ENCODE data around the gene TTLL10.

Gene TTLL10

DNA sequence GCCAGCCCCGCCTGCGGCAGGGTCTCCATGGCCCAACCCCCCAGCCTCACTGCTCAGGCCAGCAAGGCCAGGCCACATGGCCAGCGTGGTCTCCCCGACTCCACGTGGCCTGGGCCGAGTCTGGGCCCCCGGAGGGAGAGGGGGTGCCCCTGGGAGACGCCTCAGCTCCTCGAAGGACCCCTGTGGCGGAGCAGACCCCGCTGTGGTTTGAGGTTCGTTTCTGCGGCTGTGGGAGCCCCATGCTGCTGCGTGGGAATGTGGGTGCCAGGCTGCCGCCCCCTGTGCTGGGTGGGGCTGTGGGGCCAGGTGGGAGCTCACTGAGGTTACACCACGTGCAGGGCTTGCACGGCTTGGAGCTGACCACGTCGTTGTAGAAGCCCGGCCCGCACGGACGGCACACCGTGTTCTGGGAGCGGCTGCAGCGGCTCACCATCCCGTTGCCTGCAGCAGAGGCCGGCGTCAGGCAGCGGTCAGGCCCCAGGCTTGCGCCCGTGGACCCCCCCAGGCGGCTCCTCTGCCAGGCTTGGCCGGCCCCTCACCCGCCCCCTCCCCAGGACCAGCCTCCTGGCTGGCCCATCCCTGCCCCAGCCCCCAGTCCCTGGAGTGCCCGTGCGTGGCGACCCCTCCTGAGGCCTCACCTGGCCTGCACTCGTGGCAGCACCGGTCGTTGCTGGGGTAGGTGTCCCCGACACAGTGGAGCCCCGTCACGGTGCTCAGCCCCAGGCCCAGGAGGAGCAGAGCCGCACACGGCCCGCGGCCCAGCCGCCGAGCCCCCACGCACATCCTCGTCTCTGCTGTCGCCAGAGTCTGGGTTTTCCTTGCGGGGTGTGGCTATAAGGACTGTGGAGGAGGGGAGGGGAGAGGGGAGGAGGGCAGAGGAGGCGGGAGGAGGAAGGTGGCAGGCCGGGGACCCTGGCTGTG lies 39.9 kb downstream of the TTLL10 start, which contains the start of gene TNFRSF4:
TSS of gene TNFRSF4 (minus strand) at position 809 of the 921 bp plus-strand sequence. CDS start at position 783, 26 bp downstream.
- Histone ChIP-seq H3K9ac (ENCODE audit: low read length in 2 of 2) (no peak within 1 kb of the TSS), H3K27me3 (ENCODE audit: control insufficient read depth in 1 of 2, insufficient read depth in 2 of 2, low read length in 2 of 2) (no peaks in the 10 kb centered on the region), H3K36me3 (ENCODE audit: control insufficient read depth in 2 of 2, insufficient read depth in 2 of 2, low read length in 2 of 2) (peaks cover 0 to 12% of the 10 kb centered on the region in 2 donors), H3K27ac (ENCODE audit: low read length) (no peak within 1 kb of the TSS), H3K4me1 (ENCODE audit: control insufficient read depth, insufficient read depth, low read length) (peaks cover 6% of the 10 kb centered on the region), H3K4me3 (ENCODE audit: low read length in 2 of 2) (no peak within 1 kb of the TSS), H3K9me3 (ENCODE audit: control insufficient read depth in 2 of 2, low read length in 2 of 2) (no peaks in the 10 kb centered on the region)

DNA sequence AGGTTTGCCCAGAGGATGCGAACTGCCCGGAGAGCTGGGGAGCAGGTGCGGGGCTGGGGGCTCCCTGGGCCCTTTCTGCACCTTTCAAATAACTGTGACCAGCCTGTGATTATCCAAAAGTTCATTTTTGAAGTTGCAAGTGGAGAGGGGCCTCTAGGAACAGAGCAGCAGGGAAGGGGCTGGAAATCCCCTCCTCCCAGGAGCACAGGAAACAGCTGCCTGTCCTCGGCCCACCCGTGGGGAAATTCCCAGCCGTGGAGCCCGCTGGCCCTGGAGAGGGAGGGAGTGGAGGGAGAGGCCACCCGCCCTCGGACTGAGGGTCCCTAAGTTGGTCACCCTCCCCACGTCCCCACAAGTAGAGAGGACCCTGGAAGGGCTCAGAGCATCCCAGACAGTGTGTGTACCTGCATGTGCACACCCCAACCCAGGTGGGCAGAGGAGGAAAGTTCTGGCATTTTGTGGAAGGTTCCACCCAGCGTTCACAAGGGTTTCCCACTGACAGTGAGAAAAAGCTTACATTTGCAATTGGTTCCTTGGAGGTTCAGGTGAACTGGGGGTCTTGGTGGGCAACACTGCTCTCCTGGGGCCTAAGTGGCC lies 41.5 kb downstream of the TTLL10 start:
- Histone ChIP-seq H3K9ac (ENCODE audit: low read length in 2 of 2) (no peak overlapping the region), H3K27ac (ENCODE audit: low read length) (no peak overlapping the region), H3K9me3 (ENCODE audit: control insufficient read depth in 2 of 2, low read length in 2 of 2) (no peaks in the 10 kb centered on the region), H3K4me3 (ENCODE audit: low read length in 2 of 2) (no peak overlapping the region), H3K36me3 (ENCODE audit: control insufficient read depth in 2 of 2, insufficient read depth in 2 of 2, low read length in 2 of 2) (peaks cover 0 to 15% of the 10 kb centered on the region in 2 donors), H3K4me1 (ENCODE audit: control insufficient read depth, insufficient read depth, low read length) (peaks cover 6% of the 10 kb centered on the region), H3K27me3 (ENCODE audit: control insufficient read depth in 1 of 2, insufficient read depth in 2 of 2, low read length in 2 of 2) (no peaks in the 10 kb centered on the region)

DNA sequence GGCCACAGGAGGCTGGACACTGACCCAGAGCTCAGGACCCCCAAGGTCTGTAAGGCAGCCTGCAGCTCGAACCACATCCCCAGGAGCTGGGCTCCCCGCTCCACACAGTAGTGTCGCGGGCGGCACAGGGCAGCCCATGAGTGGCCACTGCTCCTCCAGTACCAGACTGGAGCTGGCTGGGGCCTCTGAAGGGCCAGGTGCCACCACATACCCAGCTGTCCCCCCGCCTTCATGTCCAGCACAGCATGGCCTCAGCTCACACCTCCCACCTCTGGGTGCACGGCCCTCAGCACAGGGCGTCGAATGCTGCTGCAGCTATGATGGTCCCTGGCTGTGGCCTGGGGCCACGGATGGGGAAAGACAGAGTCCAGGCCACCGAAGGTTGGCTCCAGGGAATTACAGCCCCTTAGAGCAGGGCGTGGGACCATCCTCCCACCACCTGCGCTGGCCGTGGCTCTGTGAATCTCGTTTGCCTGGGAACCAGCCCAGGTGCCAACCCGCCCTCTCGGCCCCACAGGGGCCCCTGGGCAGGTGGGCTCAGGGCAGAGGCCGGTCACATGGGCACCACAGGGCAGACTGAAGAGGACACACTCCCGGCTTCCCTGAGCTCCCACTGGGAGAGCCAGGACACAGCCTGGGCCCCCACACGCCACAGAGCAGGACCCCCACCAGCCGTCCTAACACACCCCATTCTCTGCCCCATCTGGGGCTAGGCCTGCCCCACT lies 42.4 kb downstream of the TTLL10 start:
- H3K4me1 ChIP-seq (ENCODE audit: control insufficient read depth, insufficient read depth, low read length): peaks cover 6% of the 10 kb centered on the region
- H3K27me3 ChIP-seq (ENCODE audit: control insufficient read depth in 1 of 2, insufficient read depth in 2 of 2, low read length in 2 of 2): no peaks in the 10 kb centered on the region
- H3K9ac ChIP-seq (ENCODE audit: low read length in 2 of 2): no peak overlapping the region
- no peak overlapping the region for H3K4me3 ChIP-seq (ENCODE audit: low read length in 2 of 2)
- H3K27ac ChIP-seq (ENCODE audit: low read length): no peak overlapping the region
- H3K9me3 ChIP-seq (ENCODE audit: control insufficient read depth in 2 of 2, low read length in 2 of 2): no peaks in the 10 kb centered on the region
- peaks cover 8 to 16% of the 10 kb centered on the region in 2 donors for H3K36me3 ChIP-seq (ENCODE audit: control insufficient read depth in 2 of 2, insufficient read depth in 2 of 2, low read length in 2 of 2)

DNA sequence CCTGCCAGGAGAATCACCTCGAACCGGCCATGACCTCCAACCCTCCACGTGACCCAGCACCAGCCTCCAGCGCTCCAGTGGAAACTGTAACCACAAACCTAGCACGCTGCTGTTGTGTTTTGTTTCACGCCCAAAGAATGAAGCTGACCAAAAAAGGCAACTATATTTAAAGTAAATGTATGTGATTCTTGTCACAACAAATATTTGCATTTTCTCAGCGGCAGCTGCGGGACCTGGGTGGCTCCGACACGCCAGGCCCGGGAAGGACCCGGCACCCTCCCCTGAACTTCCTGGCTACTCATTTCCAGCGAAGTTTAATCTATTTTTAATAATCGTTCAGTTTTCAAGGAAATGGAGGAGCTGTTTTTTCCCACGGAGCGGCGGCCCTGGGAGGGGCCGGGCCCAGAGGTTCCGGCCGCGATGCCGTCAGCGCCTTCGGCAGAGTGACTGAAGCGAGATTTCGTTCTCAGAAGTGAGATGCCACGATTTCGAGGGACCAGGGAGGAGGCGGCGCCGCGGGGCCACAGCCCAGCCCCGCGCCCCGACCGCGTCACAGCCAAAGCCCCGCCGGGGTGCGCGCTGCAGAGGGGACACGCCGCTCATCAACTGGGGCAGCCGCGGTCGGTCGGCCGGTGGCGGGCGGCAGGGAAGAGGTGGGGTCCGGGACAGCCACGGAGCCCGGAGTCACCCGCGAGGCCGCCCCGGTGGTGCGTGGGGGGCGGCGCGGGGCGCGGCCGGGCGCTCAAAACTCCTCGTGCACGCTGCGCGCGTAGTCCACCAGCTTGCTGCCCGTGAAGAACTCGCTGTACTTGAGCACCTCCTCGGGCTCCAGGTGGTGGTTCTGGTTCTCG lies 43.3 kb downstream of the TTLL10 start:
- Histone ChIP-seq H3K27me3 (ENCODE audit: control insufficient read depth in 1 of 2, insufficient read depth in 2 of 2, low read length in 2 of 2) (no peaks in the 10 kb centered on the region), H3K9me3 (ENCODE audit: control insufficient read depth in 2 of 2, low read length in 2 of 2) (no peaks in the 10 kb centered on the region), H3K4me1 (ENCODE audit: control insufficient read depth, insufficient read depth, low read length) (peaks cover 6% of the 10 kb centered on the region), H3K27ac (ENCODE audit: low read length) (no peak overlapping the region), H3K9ac (ENCODE audit: low read length in 2 of 2) (no peak overlapping the region), H3K36me3 (ENCODE audit: control insufficient read depth in 2 of 2, insufficient read depth in 2 of 2, low read length in 2 of 2) (peaks cover 8 to 16% of the 10 kb centered on the region in 2 donors), H3K4me3 (ENCODE audit: low read length in 2 of 2) (no peak overlapping the region)

DNA sequence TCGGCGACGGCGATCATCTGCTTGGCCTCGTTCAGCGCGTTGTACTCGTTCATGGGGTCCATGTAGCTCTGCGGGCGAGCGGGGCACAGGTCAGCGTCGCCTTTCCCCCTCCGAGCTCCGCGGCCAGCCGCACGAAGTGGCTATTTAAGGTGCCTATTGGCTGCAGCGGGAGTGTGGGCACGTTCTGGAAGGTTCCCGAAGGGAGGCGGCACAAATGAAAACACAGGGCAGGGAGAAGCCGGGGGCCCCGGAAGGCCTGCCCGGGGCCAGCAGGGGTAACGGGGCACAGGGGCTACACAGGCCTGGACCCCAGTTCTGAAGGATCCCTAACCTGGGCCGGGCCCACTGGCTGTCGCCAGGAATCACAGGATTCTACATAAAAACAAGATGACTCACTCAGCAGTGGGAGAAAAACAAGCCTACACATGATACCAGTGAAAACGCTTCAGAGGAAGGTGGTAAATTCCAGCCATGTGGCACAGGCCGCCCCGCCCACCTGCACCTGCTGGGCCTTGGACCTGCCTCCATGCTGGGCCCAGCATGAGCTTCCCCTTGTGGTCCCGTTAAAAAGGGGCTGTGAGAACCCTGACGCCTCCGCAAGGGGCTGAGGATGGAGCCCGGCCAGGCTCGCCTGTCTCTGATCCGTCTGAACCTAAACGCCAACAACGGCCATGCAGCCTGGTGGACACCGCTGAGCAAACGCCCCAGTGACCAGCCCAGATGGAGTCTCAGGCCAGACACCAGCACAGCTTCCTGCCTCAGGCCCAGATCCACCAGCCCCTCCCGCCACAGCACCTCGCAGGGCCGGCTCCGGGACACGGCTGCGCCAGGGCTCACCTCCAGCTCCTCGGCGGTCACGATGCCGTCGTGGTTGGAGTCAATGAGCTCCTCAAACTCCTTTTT lies 44.2 kb downstream of the TTLL10 start:
- H3K9ac ChIP-seq (ENCODE audit: low read length in 2 of 2): no peak overlapping the region
- no peaks in the 10 kb centered on the region for H3K27me3 ChIP-seq (ENCODE audit: control insufficient read depth in 1 of 2, insufficient read depth in 2 of 2, low read length in 2 of 2)
- no peak overlapping the region for H3K4me3 ChIP-seq (ENCODE audit: low read length in 2 of 2)
- no peak overlapping the region for H3K27ac ChIP-seq (ENCODE audit: low read length)
- no peaks in the 10 kb centered on the region for H3K9me3 ChIP-seq (ENCODE audit: control insufficient read depth in 2 of 2, low read length in 2 of 2)
- peaks cover 13 to 23% of the 10 kb centered on the region in 2 donors for H3K36me3 ChIP-seq (ENCODE audit: control insufficient read depth in 2 of 2, insufficient read depth in 2 of 2, low read length in 2 of 2)
- H3K4me1 ChIP-seq (ENCODE audit: control insufficient read depth, insufficient read depth, low read length): peaks cover 6% of the 10 kb centered on the region

DNA sequence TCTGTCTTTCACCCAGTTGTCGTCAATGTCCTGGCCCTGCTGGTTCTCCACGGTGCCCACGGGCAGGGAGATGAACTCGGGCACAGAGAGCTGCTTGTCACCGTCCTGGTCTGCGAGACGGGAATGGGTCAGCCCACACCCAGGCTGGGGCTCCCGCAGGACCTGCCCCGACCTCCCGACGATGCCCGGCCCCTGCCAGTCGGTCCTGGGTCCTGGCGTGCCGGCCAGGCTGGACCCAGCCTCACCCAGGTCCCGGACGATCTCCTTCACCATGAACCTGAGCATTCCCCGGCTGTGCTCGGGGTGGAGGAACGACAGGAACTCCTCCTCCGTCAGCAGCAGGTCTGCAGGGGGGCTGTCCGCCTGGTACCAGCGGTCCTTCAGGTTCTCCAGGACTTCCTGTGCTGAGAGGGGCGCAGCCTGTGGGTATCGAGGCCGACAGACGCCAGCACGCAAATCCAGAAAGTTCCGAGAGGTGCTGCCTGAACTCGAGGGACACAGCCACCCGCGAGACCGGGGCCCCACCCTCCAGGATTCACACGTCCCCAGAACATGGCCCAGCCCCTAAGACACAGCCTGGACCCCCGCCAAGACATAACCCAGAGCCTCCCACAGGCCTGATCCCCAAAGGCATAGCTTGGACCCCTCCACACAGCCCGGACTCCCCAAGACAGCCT lies 45.0 kb downstream of the TTLL10 start:
- H3K36me3 ChIP-seq (ENCODE audit: control insufficient read depth in 2 of 2, insufficient read depth in 2 of 2, low read length in 2 of 2): peaks cover 17 to 26% of the 10 kb centered on the region in 2 donors
- H3K27ac ChIP-seq (ENCODE audit: low read length): no peak overlapping the region

DNA sequence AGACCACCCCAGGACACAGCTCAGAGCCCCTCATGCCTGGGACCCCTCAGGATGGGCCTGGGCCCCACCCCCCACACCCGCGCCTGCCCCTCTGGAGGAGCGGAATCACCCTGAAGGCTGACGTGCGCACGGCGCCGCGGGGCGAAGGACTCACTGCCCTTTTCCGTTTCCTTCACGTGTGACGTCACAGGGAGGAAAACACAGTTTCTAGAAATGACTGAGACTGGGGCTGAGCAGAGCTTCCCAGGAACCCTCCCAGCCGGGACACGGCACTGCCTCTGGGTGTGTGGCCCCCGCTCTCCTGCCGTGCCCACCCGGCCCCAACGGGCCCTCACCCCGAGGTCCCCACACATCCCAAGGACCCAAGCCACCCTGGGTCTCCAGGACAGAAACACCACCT lies 45.7 kb downstream of the TTLL10 start:
- Histone ChIP-seq H3K36me3 (ENCODE audit: control insufficient read depth in 2 of 2, insufficient read depth in 2 of 2, low read length in 2 of 2) (peaks cover 17 to 26% of the 10 kb centered on the region in 2 donors), H3K9me3 (ENCODE audit: control insufficient read depth in 2 of 2, low read length in 2 of 2) (no peaks in the 10 kb centered on the region), H3K9ac (ENCODE audit: low read length in 2 of 2) (no peak overlapping the region), H3K4me1 (ENCODE audit: control insufficient read depth, insufficient read depth, low read length) (peaks cover 6% of the 10 kb centered on the region), H3K27ac (ENCODE audit: low read length) (no peak overlapping the region), H3K4me3 (ENCODE audit: low read length in 2 of 2) (no peak overlapping the region), H3K27me3 (ENCODE audit: control insufficient read depth in 1 of 2, insufficient read depth in 2 of 2, low read length in 2 of 2) (no peaks in the 10 kb centered on the region)

More for the DNA sequence above, 45.0 kb downstream of the TTLL10 start:
- no peaks in the 10 kb centered on the region for H3K9me3 ChIP-seq (ENCODE audit: control insufficient read depth in 2 of 2, low read length in 2 of 2)
- H3K9ac ChIP-seq (ENCODE audit: low read length in 2 of 2): no peak overlapping the region
- H3K4me1 ChIP-seq (ENCODE audit: control insufficient read depth, insufficient read depth, low read length): peaks cover 6% of the 10 kb centered on the region
- H3K27me3 ChIP-seq (ENCODE audit: control insufficient read depth in 1 of 2, insufficient read depth in 2 of 2, low read length in 2 of 2): no peaks in the 10 kb centered on the region
- H3K4me3 ChIP-seq (ENCODE audit: low read length in 2 of 2): no peak overlapping the region

DNA sequence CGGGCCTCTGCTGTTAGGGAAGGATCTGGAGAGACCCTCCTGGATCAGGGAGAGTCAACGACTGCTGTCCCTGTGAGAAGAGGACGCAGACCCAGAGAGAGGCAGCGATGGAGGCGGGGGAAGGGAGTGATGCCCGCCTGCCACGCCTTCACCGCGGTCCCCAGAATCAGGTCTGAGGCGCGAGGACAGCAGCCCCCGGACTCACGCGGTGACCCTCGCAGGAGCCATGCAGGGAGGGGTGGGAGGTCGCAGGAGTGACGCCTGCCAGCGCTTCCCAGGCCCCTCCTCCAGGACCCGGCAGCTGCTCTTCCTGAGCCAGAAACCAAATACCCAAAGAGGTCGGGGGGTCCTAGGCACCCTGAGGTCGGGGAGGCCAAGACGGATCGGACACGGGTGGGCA lies 46.5 kb downstream of the TTLL10 start:
- Histone ChIP-seq H3K36me3 (ENCODE audit: control insufficient read depth in 2 of 2, insufficient read depth in 2 of 2, low read length in 2 of 2) (peaks cover 17 to 32% of the 10 kb centered on the region in 2 donors), H3K4me1 (ENCODE audit: control insufficient read depth, insufficient read depth, low read length) (peaks cover 4% of the 10 kb centered on the region), H3K4me3 (ENCODE audit: low read length in 2 of 2) (no peak overlapping the region), H3K27me3 (ENCODE audit: control insufficient read depth in 1 of 2, insufficient read depth in 2 of 2, low read length in 2 of 2) (no peaks in the 10 kb centered on the region), H3K9me3 (ENCODE audit: control insufficient read depth in 2 of 2, low read length in 2 of 2) (no peaks in the 10 kb centered on the region), H3K9ac (ENCODE audit: low read length in 2 of 2) (no peak overlapping the region), H3K27ac (ENCODE audit: low read length) (no peak overlapping the region)

DNA sequence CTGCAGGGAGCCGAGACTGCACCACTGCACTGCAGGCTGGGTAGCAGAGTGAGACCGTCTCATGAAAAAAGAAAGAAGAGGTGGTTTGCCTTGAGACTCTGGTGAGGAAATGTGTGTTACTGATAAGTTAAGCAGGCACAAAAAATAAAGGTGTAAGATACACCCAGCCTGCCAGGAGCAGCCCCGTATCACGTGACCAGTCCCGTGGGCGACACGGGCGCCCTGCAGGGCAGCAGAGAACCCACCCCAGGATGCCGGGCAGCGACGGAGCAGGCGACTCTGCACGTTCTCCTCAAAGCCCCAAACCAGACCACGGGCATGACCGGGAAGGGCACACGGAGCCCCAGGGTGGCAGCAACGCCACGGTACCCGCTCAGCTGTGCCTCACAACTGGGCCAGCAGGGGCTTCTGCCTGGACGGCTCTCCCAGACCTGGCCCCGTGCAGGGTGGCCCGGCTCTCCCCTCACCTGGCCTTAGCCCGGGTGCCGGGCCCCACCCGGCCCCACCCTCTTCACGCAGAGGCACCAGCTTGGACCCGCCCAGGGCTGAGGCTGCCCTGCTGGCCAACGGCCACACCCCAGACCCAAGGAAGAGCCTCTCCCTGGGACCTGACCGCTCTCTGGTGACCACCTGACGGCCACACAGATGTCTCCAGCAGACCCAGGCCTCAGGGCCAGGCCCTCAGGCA lies 48.4 kb downstream of the TTLL10 start:
- H3K27ac ChIP-seq (ENCODE audit: low read length): no peak overlapping the region
- no peaks in the 10 kb centered on the region for H3K4me1 ChIP-seq (ENCODE audit: control insufficient read depth, insufficient read depth, low read length)
- no peak overlapping the region for H3K4me3 ChIP-seq (ENCODE audit: low read length in 2 of 2)
- H3K27me3 ChIP-seq (ENCODE audit: control insufficient read depth in 1 of 2, insufficient read depth in 2 of 2, low read length in 2 of 2): no peaks in the 10 kb centered on the region
- H3K36me3 ChIP-seq (ENCODE audit: control insufficient read depth in 2 of 2, insufficient read depth in 2 of 2, low read length in 2 of 2): peaks cover 21 to 30% of the 10 kb centered on the region in 2 donors
- no peak overlapping the region for H3K9ac ChIP-seq (ENCODE audit: low read length in 2 of 2)
- H3K9me3 ChIP-seq (ENCODE audit: control insufficient read depth in 2 of 2, low read length in 2 of 2): no peaks in the 10 kb centered on the region

Measured in stomach smooth muscle (tissue), 2 donors.